H1 (cell line): ENCODE measurements around the gene RPGRIP1. TPM values are rescaled to one million over a fixed set of nuclear protein-coding genes. Genes with fewer than 3 reads are reported as not detected.

ENCODE experiments used
- CTCF ChIA-PET: fragments of 300-600 bp; sonication (Branson Sonifier 250); formaldehyde crosslinking; loops from one replicate; lab custom pipeline; 2021; ENCODE audit not compliant: partially characterized antibody; lab: Charles Lee
- POLR2A ChIA-PET: fragments of 300-600 bp; sonication (Branson Sonifier 250); formaldehyde crosslinking; loops from one replicate; lab custom pipeline; 2021; ENCODE audit warnings: inconsistent platforms; ENCODE audit not compliant: partially characterized antibody; lab: Charles Lee
- DNase-seq, 2 experiments: peaks; one replicate each; pipeline versions ENCODE4 v3.0.0 to v3.0.0-alpha.2; 2010 to 2022; ENCODE audit warnings: low spot score in 2 of 2, low read depth in 1 of 2, mixed read lengths in 1 of 2
- FAIRE-seq: peaks from 2 replicates; lab custom pipeline; 2011; peaks lifted over from hg19 to GRCh38; lab: Jason Lieb, UNC
- H2AFZ ChIP-seq: 2 replicates; pipeline ENCODE4 v1.8.1; 2012; ENCODE audit warnings: low read length, inconsistent platforms
- H2AK5ac ChIP-seq: 2 replicates; pipeline ENCODE4 v1.6.1; 2013; ENCODE audit warnings: low read depth, low read length
- H2BK120ac ChIP-seq: replicated peaks from 2 replicates; pipeline ENCODE3; 2013; ENCODE audit warnings: low read depth, low read length, inconsistent platforms
- H2BK12ac ChIP-seq: 2 replicates; pipeline ENCODE4 v1.6.1; 2013; ENCODE audit warnings: low read depth, low read length
- H2BK15ac ChIP-seq: 2 replicates; pipeline ENCODE4 v1.6.1; 2013; ENCODE audit warnings: low read length
- H2BK20ac ChIP-seq: 2 replicates; pipeline ENCODE4 v1.6.1; 2013; ENCODE audit warnings: low read length
- H2BK5ac ChIP-seq: 2 replicates; pipeline ENCODE4 v1.6.1; 2013; ENCODE audit warnings: low read depth, low read length
- H3K14ac ChIP-seq: 2 replicates; pipeline ENCODE4 v1.6.1; 2013; ENCODE audit warnings: inconsistent platforms; ENCODE audit not compliant: insufficient read length
- H3K18ac ChIP-seq: 2 replicates; pipeline ENCODE4 v1.6.1; 2013; ENCODE audit warnings: low read length; ENCODE audit errors: extremely low read depth
- H3K23ac ChIP-seq: 2 replicates; pipeline ENCODE4 v1.6.1; 2013; ENCODE audit warnings: inconsistent platforms; ENCODE audit not compliant: insufficient read length
- H3K23me2 ChIP-seq: 2 replicates; pipeline ENCODE4 v1.6.1; 2013; ENCODE audit warnings: low read depth, low read length
- H3K27ac ChIP-seq: 2 replicates; pipeline ENCODE4 v1.6.1; 2011; ENCODE audit warnings: low read depth, low read length, inconsistent platforms
- H3K27me3 ChIP-seq, 4 experiments: replicated peaks in 1 of 4; 1 replicate in 1 of 4; 2 replicates in 3 of 4; pipeline versions ENCODE4 v1.6.1 to v1.8.1; 2011 to 2013; ENCODE audit warnings: low read length in 3 of 4, mild to moderate bottlenecking in 3 of 4, inconsistent platforms in 2 of 4, mixed read lengths in 2 of 4, moderate library complexity in 1 of 4; ENCODE audit not compliant: control insufficient read depth in 3 of 4, insufficient read depth in 3 of 4; ENCODE audit errors: extremely low read depth in 1 of 4
- H3K36me3 ChIP-seq, 4 experiments: 2 replicates each; pipeline versions ENCODE4 v1.6.1 to v1.8.1; 2011 to 2013; ENCODE audit warnings: mild to moderate bottlenecking in 4 of 4, low read length in 3 of 4, moderate library complexity in 2 of 4, control low read depth in 1 of 4, inconsistent platforms in 1 of 4; ENCODE audit not compliant: insufficient read depth in 4 of 4, control insufficient read depth in 2 of 4
- H3K4ac ChIP-seq: replicated peaks from 2 replicates; pipeline ENCODE3; 2013; ENCODE audit warnings: low read length, low read depth, mixed read lengths, inconsistent platforms; ENCODE audit not compliant: insufficient read length
- H3K4me1 ChIP-seq, 4 experiments: replicated peaks in 1 of 4; 1 replicate in 1 of 4; 2 replicates in 3 of 4; pipeline versions ENCODE4 v1.6.1 to v1.8.1; 2011 to 2013; ENCODE audit warnings: low read length in 3 of 4, inconsistent platforms in 2 of 4, mixed read lengths in 1 of 4; ENCODE audit not compliant: insufficient read depth in 4 of 4, control insufficient read depth in 3 of 4
- H3K4me2 ChIP-seq, 2 experiments: 2 replicates each; pipeline versions ENCODE4 v1.6.1 to v1.8.1; 2011 to 2013; ENCODE audit warnings: low read depth in 2 of 2, low read length in 2 of 2, control low read depth in 1 of 2, inconsistent platforms in 1 of 2, mild to moderate bottlenecking in 1 of 2; ENCODE audit not compliant: insufficient read depth in 1 of 2
- H3K4me3 ChIP-seq, 4 experiments: fragments of 200-600, 300-600 bp in 1 of 4; sonication (generic), shearing (Covaris generic), sonication (Bioruptor Twin) in 1 of 4; 2 replicates each; pipeline versions ENCODE4 v1.5.1 to v1.8.1; 2011 to 2016; ENCODE audit warnings: low read length in 4 of 4, low read depth in 3 of 4, control low read depth in 2 of 4, inconsistent platforms in 2 of 4, mild to moderate bottlenecking in 2 of 4, mixed read lengths in 1 of 4, moderate library complexity in 1 of 4; ENCODE audit not compliant: insufficient read depth in 2 of 4; ENCODE audit errors: extremely low read depth in 1 of 4
- H3K56ac ChIP-seq: replicated peaks from 2 replicates; pipeline ENCODE3; 2013; ENCODE audit warnings: low read depth, mild to moderate bottlenecking, mixed read lengths, low read length, inconsistent platforms; ENCODE audit not compliant: insufficient read length
- H3K79me1 ChIP-seq: 2 replicates; pipeline ENCODE4 v1.6.1; 2013; ENCODE audit warnings: low read depth, low read length, control low read depth
- H3K79me2 ChIP-seq, 2 experiments: 2 replicates each; pipeline versions ENCODE4 v1.6.1 to v1.8.1; 2012 to 2013; ENCODE audit warnings: low read length in 2 of 2, mild to moderate bottlenecking in 2 of 2, inconsistent platforms in 1 of 2; ENCODE audit not compliant: insufficient read depth in 2 of 2, control insufficient read depth in 1 of 2
- H3K9ac ChIP-seq, 4 experiments: replicated peaks in 1 of 4; 1 replicate in 1 of 4; 2 replicates in 3 of 4; pipeline versions ENCODE4 v1.6.1 to v1.8.1; 2011 to 2013; ENCODE audit warnings: low read depth in 3 of 4, low read length in 3 of 4, control low read depth in 2 of 4, mild to moderate bottlenecking in 2 of 4, moderate library complexity in 2 of 4, inconsistent platforms in 1 of 4; ENCODE audit errors: extremely low read depth in 1 of 4
- H3K9me3 ChIP-seq, 2 experiments: 2 replicates each; pipeline versions ENCODE4 v1.6.1 to v1.8.1; 2012 to 2013; ENCODE audit warnings: mild to moderate bottlenecking in 2 of 2, moderate library complexity in 2 of 2, control low read depth in 1 of 2, inconsistent platforms in 1 of 2, low read depth in 1 of 2, low read length in 1 of 2, mixed read lengths in 1 of 2; ENCODE audit not compliant: insufficient read depth in 2 of 2
- H4K20me1 ChIP-seq, 2 experiments: replicated peaks in 1 of 2; 2 replicates each; pipeline versions ENCODE3 to v1.8.1; 2011 to 2013; ENCODE audit warnings: inconsistent platforms in 2 of 2, low read length in 2 of 2, mild to moderate bottlenecking in 1 of 2; ENCODE audit not compliant: insufficient read depth in 2 of 2, control insufficient read depth in 1 of 2
- H4K5ac ChIP-seq: 2 replicates; pipeline ENCODE4 v1.6.1; 2013; ENCODE audit warnings: low read length, low read depth, mixed read lengths, inconsistent platforms; ENCODE audit not compliant: insufficient read length
- H4K8ac ChIP-seq: 2 replicates; pipeline ENCODE4 v1.8.0; 2013; ENCODE audit warnings: mild to moderate bottlenecking, moderate library complexity, low read length, inconsistent platforms; ENCODE audit not compliant: insufficient read depth; ENCODE audit errors: extremely low read depth
- H4K91ac ChIP-seq: replicated peaks from 2 replicates; pipeline ENCODE3; 2013; ENCODE audit warnings: low read length, mixed read lengths, inconsistent platforms; ENCODE audit not compliant: insufficient read length
- ASH2L ChIP-seq: fragments of 200-600, 300-600 bp; sonication (generic); IDR thresholded peaks from one replicate; pipeline ENCODE4 v1.7.1; 2017; ENCODE audit warnings: low read length
- CHD1 ChIP-seq: IDR thresholded peaks from 2 replicates; pipeline ENCODE4 v1.6.1; 2012; ENCODE audit warnings: low read depth, low read length, improper control_type of control experiment
- CHD2 ChIP-seq: IDR thresholded peaks from 2 replicates; pipeline ENCODE4 v1.6.1; 2012; ENCODE audit warnings: low read length, improper control_type of control experiment
- HDAC2 ChIP-seq, 2 experiments: fragments of 300-600 bp in 1 of 2; sonication (generic) in 1 of 2; IDR thresholded peaks; 2 replicates each; pipeline ENCODE4 v1.6.1; 2011 to 2012; ENCODE audit warnings: low read depth in 2 of 2, low read length in 2 of 2, mild to moderate bottlenecking in 2 of 2, moderate library complexity in 2 of 2, borderline replicate concordance in 1 of 2, inconsistent platforms in 1 of 2
- KDM1A ChIP-seq: fragments of 200-600, 300-600 bp; sonication (generic); IDR thresholded peaks from 2 replicates; pipeline ENCODE4 v1.7.1; 2016; ENCODE audit warnings: mild to moderate bottlenecking, low read length, borderline replicate concordance
- SIRT6 ChIP-seq: IDR thresholded peaks from one replicate; pipeline ENCODE4 v1.7.1; 2012; ENCODE audit warnings: low read length, inconsistent platforms
- WGBS, 2 experiments: shearing (Covaris generic) in 1 of 2; methylation state at CpG; one replicate each; pipeline versions ENCODE4 v1.1.6 to v1.1.7; 2013 to 2015; ENCODE audit warnings: low lambda C conversion rate in 2 of 2, mixed read lengths in 2 of 2, inconsistent platforms in 1 of 2, low coverage in 1 of 2, missing lambda C conversion rate in 1 of 2; ENCODE audit not compliant: insufficient replicate concordance in 2 of 2, insufficient coverage in 1 of 2, insufficient read length in 1 of 2; ENCODE audit errors: extremely low coverage in 1 of 2, missing lambda C conversion rate in 1 of 2; 5-methylcytosine and 5-hydroxymethylcytosine counted together
- polyA plus RNA-seq, 7 experiments: library from polyadenylated mRNA; depleted of rRNA in 3 of 7; stranded (reverse) in 5 of 7; unstranded in 2 of 7; fragments of >200 nt in 5 of 7; fragments of 200-250 nt in 2 of 7; gene quantifications; 1 replicate in 5 of 7; 2 replicates in 1 of 7; 4 replicates in 1 of 7; pipeline versions ENCODE4 v1.2.1 to v1.2.3, GENCODE V29; 2011 to 2013; ENCODE audit warnings: missing spikeins in 2 of 7, mixed read lengths in 2 of 7
- total RNA-seq: library from RNA; stranded (reverse); fragmentation: NEBNext Ultra II Directional; extraction: Animal tissue kit (Norgen Biotek cat#: 25700); gene quantifications from 2 replicates; pipeline ENCODE4 v1.2.1, GENCODE V29; 2021
- TF ChIP-seq, protein P1 (sequence below): IDR thresholded peaks from 2 replicates; pipeline ENCODE4 v1.6.1; 2012; ENCODE audit warnings: low read length, inconsistent platforms

Gene RPGRIP1
- total and polyA plus RNA-seq, 2 of the 8 experiments (the other 6 are each of a cell fraction or from before 2014, with no cell fraction given) = 0.36 to 0.65 TPM

DNA sequence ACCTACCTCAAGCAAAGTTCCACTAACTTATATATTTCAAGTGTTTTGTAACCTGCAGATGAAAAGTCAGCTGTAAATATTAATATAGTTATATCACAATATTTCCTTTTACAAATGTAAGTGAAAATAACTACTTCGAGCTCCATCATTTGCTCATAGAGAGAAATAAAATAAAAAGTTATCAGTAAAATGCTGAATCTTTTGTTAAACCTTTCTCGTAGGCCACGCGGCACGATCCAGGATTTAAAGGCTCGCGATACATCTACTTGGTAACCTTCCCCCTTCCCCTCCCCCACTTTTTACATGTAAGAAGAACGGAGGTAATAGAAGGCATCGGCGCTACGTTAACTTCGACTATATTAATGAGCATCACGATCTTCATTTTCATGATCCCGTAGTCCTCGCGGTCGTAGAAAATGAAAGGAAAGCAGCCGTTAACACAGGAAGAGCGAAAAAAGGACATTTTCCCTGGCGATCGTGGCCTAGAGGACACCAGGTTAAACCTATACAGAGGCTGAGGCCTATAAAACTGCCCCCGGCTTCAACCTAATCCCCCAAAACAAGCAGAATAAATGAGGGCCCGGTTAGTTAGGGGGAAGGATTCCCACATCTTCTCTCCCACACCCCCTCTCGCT lies 11.1 kb upstream of the RPGRIP1 start:
- Histone ChIP-seq H4K8ac (peak overlapping the region; percentile 100; the same call in 1 of the 2 replicates), H3K4ac (peak overlapping the region; percentile 0), H3K27ac (peak overlapping the region; percentile 99), H2BK120ac (no peak overlapping the region), H3K4me1 (peaks cover 2 to 9% (median 3%) of the 10 kb centered on the region in 4 experiments; a peak in 5 of 7 replicates), H3K14ac (peak overlapping the region; percentile 74), H2BK12ac (peak overlapping the region; percentile 95; the same call in 1 of the 2 replicates), H3K23me2 (no peaks in the 10 kb centered on the region), H4K20me1 (peaks cover 28 to 31% of the 10 kb centered on the region in 2 experiments), H3K23ac (no peak overlapping the region), H2AFZ (no peak overlapping the region), H3K18ac (peak overlapping the region; percentile 39), H3K79me2 (peaks cover 48 to 56% of the 10 kb centered on the region in 2 experiments), H4K5ac (peak overlapping the region; percentile 94), H2BK15ac (no peak overlapping the region), H2BK5ac (peak overlapping the region; percentile 98), H3K4me3 (peak overlapping the region; percentile 81 to 100 (median 100)), H3K79me1 (no peaks in the 10 kb centered on the region), H2BK20ac (no peak overlapping the region), H3K27me3 (no peaks in the 10 kb centered on the region), H3K36me3 (peaks cover 14 to 50% (median 33%) of the 10 kb centered on the region in 4 experiments), H3K9ac (peak overlapping the region; percentile 95 to 100 (median 100)), H3K9me3 (no peaks in the 10 kb centered on the region), H2AK5ac (peak overlapping the region; percentile 99; the same call in 1 of the 2 replicates), H3K4me2 (peak overlapping the region; percentile 66 to 83), H3K56ac (peak overlapping the region; percentile 89), H4K91ac (peak overlapping the region; percentile 84)
- 3% methylated on average over 24 of the region's 24 CpGs; no CpG with 5 or more reads in 1 of the 2 experiments for WGBS, 2 experiments
- CTCF ChIA-PET = no interaction called here
- DNase-seq (no peak), FAIRE-seq (no peak)
- TF ChIP-seq CHD2 = peak; percentile 60; the same call in 1 of the 2 replicates
- 0 out of 2 replicates have a peak, but pooled peaks have one; percentile 2 for TF ChIP-seq CHD1
- no peak for TF ChIP-seq KDM1A
- TF ChIP-seq, protein P1, sequence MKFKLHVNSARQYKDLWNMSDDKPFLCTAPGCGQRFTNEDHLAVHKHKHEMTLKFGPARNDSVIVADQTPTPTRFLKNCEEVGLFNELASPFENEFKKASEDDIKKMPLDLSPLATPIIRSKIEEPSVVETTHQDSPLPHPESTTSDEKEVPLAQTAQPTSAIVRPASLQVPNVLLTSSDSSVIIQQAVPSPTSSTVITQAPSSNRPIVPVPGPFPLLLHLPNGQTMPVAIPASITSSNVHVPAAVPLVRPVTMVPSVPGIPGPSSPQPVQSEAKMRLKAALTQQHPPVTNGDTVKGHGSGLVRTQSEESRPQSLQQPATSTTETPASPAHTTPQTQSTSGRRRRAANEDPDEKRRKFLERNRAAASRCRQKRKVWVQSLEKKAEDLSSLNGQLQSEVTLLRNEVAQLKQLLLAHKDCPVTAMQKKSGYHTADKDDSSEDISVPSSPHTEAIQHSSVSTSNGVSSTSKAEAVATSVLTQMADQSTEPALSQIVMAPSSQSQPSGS = no peak
- TF ChIP-seq HDAC2 (IDR thresholded peaks at IDR 0.05; ENCODE audit: borderline replicate concordance in 1 of 2, low read depth in 2 of 2, low read length in 2 of 2) = no peak
- no peak for TF ChIP-seq SIRT6
- peak; percentile 40 for TF ChIP-seq ASH2L
- POLR2A ChIA-PET = interaction anchor here (0.9 to 17.3 kb wide), 9 partner anchors 9 to 71 kb away, joined by 4 to 836 read pairs (median 9); no protein-coding TSS in a partner anchor
